Measurements from ENCODE around the gene ZNF710. TPM values are rescaled to one million over a fixed set of nuclear protein-coding genes. Genes with fewer than 3 reads are reported as not detected.

ZNF710 gene
- total RNA-seq, 1 donor from 2014 or later, result 3.5 TPM

GRCh38 chr15:90097475-90097874 is 96.4 kb downstream of the ZNF710 start:
- no peaks in the 10 kb centered on the region for H3K27me3 ChIP-seq
- no peak for DNase-seq (ENCODE audit: low spot score in 2 of 2)
- H3K9me3 ChIP-seq, result no peaks in the 10 kb centered on the region
- H3K27ac ChIP-seq, result peak overlapping the region; percentile 35 to 39
- peaks cover 14 to 25% of the 10 kb centered on the region in 2 donors for H3K4me1 ChIP-seq
- intact Hi-C loops (cut with DNase I), result no loop called here
- H3K36me3 ChIP-seq, result no peaks in the 10 kb centered on the region
- peak overlapping the region in 1 of 2 donors; percentile 28 for H3K4me3 ChIP-seq
- no peak for TF ChIP-seq CTCF (IDR thresholded peaks at IDR 0.05)

- peaks cover 14 to 28% of the 10 kb centered on the region in 2 donors for H3K4me1 ChIP-seq
- H3K9me3 ChIP-seq, result no peaks in the 10 kb centered on the region
- H3K27ac ChIP-seq, result peak overlapping the region; percentile 88 to 92
- H3K36me3 ChIP-seq, result no peaks in the 10 kb centered on the region
- H3K4me3 ChIP-seq, result no peak overlapping the region
- no peak for DNase-seq (ENCODE audit: low spot score in 2 of 2)
- no peaks in the 10 kb centered on the region for H3K27me3 ChIP-seq
- no peak for TF ChIP-seq CTCF (IDR thresholded peaks at IDR 0.05)
- intact Hi-C loops (cut with DNase I), result no loop called here
Observed at GRCh38 chr15:90099072-90099867, 98.1 kb downstream of the ZNF710 start.

- H3K4me3 ChIP-seq, result peak overlapping the region in 1 of 2 donors; percentile 86
- no peaks in the 10 kb centered on the region for H3K36me3 ChIP-seq
- TF ChIP-seq CTCF (IDR thresholded peaks at IDR 0.05), result no peak
- H3K27ac ChIP-seq, result peak overlapping the region; percentile 88 to 92
- H3K27me3 ChIP-seq, result no peaks in the 10 kb centered on the region
- peaks cover 14 to 28% of the 10 kb centered on the region in 2 donors for H3K4me1 ChIP-seq
- intact Hi-C loops (cut with DNase I), result loop anchor here (10.0 kb wide), 1 partner anchor 435 kb away; no protein-coding TSS in a partner anchor
- no peaks in the 10 kb centered on the region for H3K9me3 ChIP-seq
- peak in 1 of 2 donors; percentile 84 for DNase-seq (ENCODE audit: low spot score in 2 of 2)
Observed at GRCh38 chr15:90099868-90100831, 99.0 kb downstream of the ZNF710 start.

- intact Hi-C loops (cut with DNase I), result loop anchor here (10.0 kb wide), 1 partner anchor 437 kb away; no protein-coding TSS in a partner anchor
- Histone ChIP-seq H3K4me3 (peak overlapping the region; percentile 86 to 91), H3K9me3 (no peaks in the 10 kb centered on the region), H3K27ac (peak overlapping the region; percentile 88 to 92), H3K36me3 (no peaks in the 10 kb centered on the region), H3K4me1 (peaks cover 14 to 30% of the 10 kb centered on the region in 2 donors), H3K27me3 (no peaks in the 10 kb centered on the region)
- DNase-seq (ENCODE audit: low spot score in 2 of 2), result peak in 1 of 2 donors; percentile 74
- no peak for TF ChIP-seq CTCF (IDR thresholded peaks at IDR 0.05)
Observed at GRCh38 chr15:90101130-90101968, 100.2 kb downstream of the ZNF710 start.

All from ascending aorta (tissue), 2 donors.